GM19035 (cell line): ENCODE measurements around the gene MAST4.
"Not testable (repeated sequence)": the region's sequence is repeated elsewhere in the genome, so short reads cannot be mapped to it uniquely, and the experiment has no call there.

ENCODE experiments used
- ATAC-seq: cut with Tn5 transposase; IDR thresholded peaks from one replicate; pipeline ENCODE4 v1.9.1; 2021; ENCODE audit not compliant: unreplicated experiment

Gene MAST4

DNA sequence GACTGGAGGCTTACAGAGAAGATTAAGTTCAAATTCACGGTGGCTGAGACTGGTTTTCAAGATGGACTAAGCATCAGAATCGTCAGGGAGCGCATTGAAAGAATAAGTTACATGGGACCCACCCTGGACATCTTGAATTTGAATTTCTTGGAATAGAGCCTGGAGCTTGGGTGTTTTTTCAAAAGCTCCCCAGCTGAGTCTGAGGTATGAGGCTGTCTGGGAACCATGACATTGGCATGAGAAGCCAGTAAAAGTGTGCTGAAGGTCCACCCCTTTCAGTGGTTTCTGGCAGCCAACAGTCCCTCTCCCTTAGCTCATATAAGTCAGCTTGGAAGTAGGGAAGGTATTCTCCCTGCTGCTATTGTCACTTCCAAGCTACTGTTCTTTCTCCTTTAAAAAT, 97.8 kb downstream of the MAST4 start:
- ATAC-seq: no peak

DNA sequence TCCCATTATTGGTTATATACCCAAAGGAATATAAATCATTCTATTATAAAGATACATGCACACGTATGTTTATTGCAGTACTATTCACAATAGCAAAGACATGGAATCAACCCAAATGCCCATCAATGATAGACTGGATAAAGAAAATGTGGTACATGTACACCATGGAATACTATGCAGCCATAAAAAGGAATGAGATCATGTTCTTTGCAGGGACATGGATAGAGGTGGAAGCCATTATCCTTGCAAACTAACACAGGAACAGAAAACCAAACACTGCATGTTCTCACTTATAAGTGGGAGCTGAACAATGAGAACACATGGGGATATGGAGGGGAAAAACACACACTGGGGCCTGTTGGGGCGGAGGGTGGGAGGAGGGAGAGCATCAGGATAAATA, 99.6 kb downstream of the MAST4 start:
- ATAC-seq: not testable (repeated sequence)

- ATAC-seq: no peak
These were observed 101.8 kb downstream of the MAST4 start for GRCh38 chr5:66697796-66698564.

GRCh38 chr5:66701244-66701643, 105.1 kb downstream of the MAST4 start:
- ATAC-seq: no peak

DNA sequence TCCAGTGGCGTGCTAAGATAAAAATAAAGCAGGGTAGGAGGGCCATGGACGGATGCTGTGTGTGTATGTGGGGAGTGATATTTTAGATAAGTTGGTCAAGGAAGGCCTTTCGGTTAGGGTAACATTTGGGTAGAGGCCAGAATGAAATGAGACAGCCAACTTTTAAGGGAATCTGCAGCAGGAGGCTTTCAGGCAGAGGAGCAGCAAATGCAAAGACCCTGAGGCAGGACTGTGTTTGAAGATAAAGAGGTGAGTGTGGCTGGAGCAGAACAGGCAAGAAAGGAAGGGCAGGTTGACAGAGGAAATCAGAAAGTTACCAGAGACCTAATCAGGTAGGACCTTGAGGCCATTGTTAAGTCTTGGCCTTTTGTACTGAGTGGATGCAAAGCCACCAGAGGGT, 106.2 kb downstream of the MAST4 start:
- ATAC-seq: no peak

- no peak for ATAC-seq
These were observed 108.7 kb downstream of the MAST4 start for GRCh38 chr5:66704790-66705425.

GRCh38 chr5:66708368-66708767, 112.2 kb downstream of the MAST4 start:
- ATAC-seq: no peak

DNA sequence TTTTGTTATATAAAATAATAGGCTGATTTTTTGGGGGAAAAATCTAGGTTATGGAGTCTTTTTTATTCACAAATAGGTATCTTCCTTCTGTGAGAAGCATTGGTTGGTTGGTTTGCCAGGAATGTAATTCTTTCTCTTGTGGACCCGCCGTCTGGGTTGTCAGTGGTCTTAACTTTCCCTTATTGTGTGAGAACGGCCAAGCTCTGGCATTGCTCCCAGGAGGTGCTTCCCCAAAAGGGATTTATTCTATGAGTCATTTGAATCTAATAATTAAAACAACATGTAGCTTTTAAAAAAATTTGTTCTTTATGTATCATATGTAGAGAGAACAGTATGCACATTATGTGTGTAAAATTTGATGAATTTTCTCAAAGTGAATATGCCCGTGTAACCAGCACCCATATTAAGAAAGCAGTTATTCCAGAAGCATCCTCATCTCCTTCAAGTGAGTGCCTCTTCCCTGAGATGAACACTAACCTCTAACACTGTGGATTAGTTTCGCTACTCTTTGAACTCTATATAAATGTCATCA, 114.4 kb downstream of the MAST4 start:
- ATAC-seq: no peak

- ATAC-seq: no peak
These were observed 117.8 kb downstream of the MAST4 start for GRCh38 chr5:66713998-66714397.

GRCh38 chr5:66717455-66718373, 121.5 kb downstream of the MAST4 start:
- ATAC-seq: no peak

- ATAC-seq: no peak
These were observed 122.3 kb downstream of the MAST4 start for GRCh38 chr5:66718374-66719002.

DNA sequence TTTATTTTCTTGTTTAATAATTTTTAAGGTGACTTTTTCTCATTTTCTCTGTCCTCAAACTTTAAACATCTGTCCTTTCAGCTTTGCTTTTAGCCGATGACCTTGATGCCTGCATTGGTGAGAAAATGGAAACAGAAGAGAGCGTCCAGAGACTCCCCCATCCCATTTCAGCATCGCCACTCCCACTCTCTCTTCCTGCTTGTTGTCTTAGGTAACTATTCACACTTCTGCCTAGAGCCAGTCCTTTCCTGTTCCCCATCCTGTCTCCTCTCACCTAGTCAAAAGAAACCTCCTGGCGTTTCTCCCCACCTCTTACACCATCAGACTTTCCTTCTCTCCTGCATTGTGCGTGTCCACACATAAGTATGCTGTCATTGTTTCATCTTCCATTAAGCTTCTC, 124.6 kb downstream of the MAST4 start:
- ATAC-seq: no peak

GRCh38 chr5:66722686-66723085, 126.5 kb downstream of the MAST4 start:
- no peak for ATAC-seq

- no peak for ATAC-seq
These were observed 128.4 kb downstream of the MAST4 start for GRCh38 chr5:66724349-66725139.

GRCh38 chr5:66727630-66728029, 131.4 kb downstream of the MAST4 start:
- no peak for ATAC-seq

GRCh38 chr5:66728049-66728448, 131.9 kb downstream of the MAST4 start:
- ATAC-seq: no peak

DNA sequence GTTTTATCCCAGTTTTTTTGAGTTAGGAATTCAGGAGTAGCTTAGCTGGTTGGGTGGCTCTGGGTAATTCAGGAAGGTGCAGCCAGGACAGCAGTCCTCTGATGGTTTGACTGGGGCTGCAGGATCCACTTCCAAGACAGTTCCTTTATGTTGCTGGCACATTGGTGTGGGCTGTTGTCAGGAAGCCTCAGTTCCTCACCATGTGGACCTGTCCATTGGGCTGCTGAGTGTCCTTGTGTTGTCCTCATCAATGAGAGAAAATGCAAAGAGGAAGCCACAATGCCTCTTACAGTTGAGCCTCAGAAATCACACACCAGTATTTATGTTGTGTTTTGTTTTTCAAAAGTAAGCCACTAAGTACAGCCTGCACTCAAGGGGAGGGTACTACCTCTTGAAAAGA, 140.9 kb downstream of the MAST4 start:
- ATAC-seq: no peak

DNA sequence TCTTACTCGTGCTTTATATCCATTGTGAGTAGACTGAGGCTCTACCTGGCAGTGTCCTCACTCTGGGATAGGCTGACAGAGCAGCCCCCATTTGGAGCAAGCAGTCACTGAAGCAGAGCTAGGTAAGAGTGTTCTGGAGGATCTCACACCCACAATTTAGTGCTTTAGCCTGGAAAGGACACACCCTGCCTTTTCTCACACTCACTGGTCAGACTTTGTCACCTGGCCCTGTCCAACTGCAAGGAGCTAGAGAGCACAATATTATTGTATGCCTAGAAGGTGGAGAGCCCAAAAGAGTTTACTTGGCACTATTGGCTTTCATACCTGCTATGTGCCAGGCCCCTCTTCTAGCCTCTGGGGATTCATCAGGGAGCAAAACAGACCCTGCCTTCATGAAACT, 141.9 kb downstream of the MAST4 start:
- ATAC-seq: no peak

GRCh38 chr5:66739021-66739420, 142.8 kb downstream of the MAST4 start:
- ATAC-seq: no peak

DNA sequence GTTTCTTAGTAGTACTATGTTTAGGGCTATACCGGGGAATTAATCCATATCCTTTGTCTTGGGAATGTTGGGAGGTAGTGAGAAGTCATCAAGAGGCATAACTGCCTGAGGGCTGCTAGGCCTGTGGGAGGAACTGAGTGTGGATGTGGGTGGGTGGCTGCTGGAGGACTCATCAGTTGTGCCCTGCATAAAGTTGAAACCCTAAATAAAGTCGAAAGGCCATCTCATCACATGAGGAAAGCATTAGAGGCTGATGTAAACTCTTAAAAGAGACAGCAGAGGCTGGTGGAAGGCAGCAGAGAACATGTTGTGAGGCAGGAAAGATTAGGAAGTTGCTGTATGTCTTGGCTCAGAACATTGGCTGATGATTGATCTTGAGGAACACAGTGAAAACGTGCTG, 143.8 kb downstream of the MAST4 start:
- ATAC-seq: no peak
